ENCODE data around the gene PPIE.

GRCh38 chr1:39762550-39763540, 24.2 kb downstream of the PPIE start:
- TF ChIP-seq EZH2 (IDR thresholded peaks at IDR 0.05; ENCODE audit: insufficient read depth, poor library complexity, severe bottlenecking) (no peak), EZH2phosphoT487 (IDR thresholded peaks at IDR 0.05; ENCODE audit: insufficient read depth, low read depth) (no peak)

Measured in GM23248 (cell line).